LNCAP (cell line): ENCODE data around the gene MUS81.

ENCODE experiments used
- CTCF ChIP-seq: fragments of 450-650 bp; IDR thresholded peaks from 2 replicates; pipeline ENCODE4 v1.5.1; 2017; ENCODE audit warnings: mild to moderate bottlenecking

Gene MUS81

GRCh38 chr11:65870706-65871681 lies 10.8 kb downstream of the MUS81 start:
- no peak for TF ChIP-seq CTCF

- TF ChIP-seq CTCF: no peak
Measured at GRCh38 chr11:65871811-65872548, 11.7 kb downstream of the MUS81 start.

- no peak for TF ChIP-seq CTCF
Measured at GRCh38 chr11:65872586-65873317, 12.5 kb downstream of the MUS81 start, which contains the start of gene EFEMP2. Gene EFEMP2 (minus strand): TSS chr11:65872800. CDS start chr11:65872354, 446 bp downstream.

- TF ChIP-seq CTCF: no peak
Measured at GRCh38 chr11:65873318-65874156, 13.3 kb downstream of the MUS81 start.

GRCh38 chr11:65879617-65880016 lies 19.4 kb downstream of the MUS81 start, which contains the start of gene CTSW:
Gene CTSW (plus strand): TSS chr11:65879837. CDS start chr11:65879855, 18 bp downstream.
- TF ChIP-seq CTCF: no peak

- no peak for TF ChIP-seq CTCF
Measured at GRCh38 chr11:65880027-65880426, 19.8 kb downstream of the MUS81 start.
